Type B pancreatic cell (in vitro differentiated cells): ENCODE data around the gene LAMB4. TPM values are rescaled to one million over a fixed set of nuclear protein-coding genes. Genes with fewer than 3 reads are reported as not detected.

Experiments used
- DNase-seq: peaks from one replicate; pipeline ENCODE4 v3.0.0; 2021; ENCODE audit warnings: mixed read lengths; ENCODE audit not compliant: unreplicated experiment; ENCODE audit errors: extremely low spot score
- H3K27ac Mint-ChIP-seq: 2 replicates; pipeline ENCODE4 v1.8.0; 2021; ENCODE audit warnings: mild to moderate bottlenecking, mixed read lengths
- H3K27me3 Mint-ChIP-seq: 2 replicates; pipeline ENCODE4 v1.8.0; 2021; ENCODE audit warnings: mixed read lengths
- H3K36me3 Mint-ChIP-seq: 2 replicates; pipeline ENCODE4 v1.8.0; 2021; ENCODE audit warnings: mixed read lengths
- H3K4me1 Mint-ChIP-seq: one replicate; pipeline ENCODE4 v1.8.0; 2021; ENCODE audit warnings: mixed read lengths; ENCODE audit not compliant: unreplicated experiment
- H3K4me3 Mint-ChIP-seq: 2 replicates; pipeline ENCODE4 v1.8.0; 2021; ENCODE audit warnings: mild to moderate bottlenecking, mixed read lengths
- H3K9me3 Mint-ChIP-seq: 2 replicates; pipeline ENCODE4 v1.8.0; 2021; ENCODE audit warnings: mixed read lengths
- total RNA-seq: library from RNA; stranded (reverse); gene quantifications from 2 replicates; pipeline ENCODE4 v1.2.1, GENCODE V29; 2021; ENCODE audit warnings: low replicate concordance
- TF ChIP-seq, protein P1 (sequence below): fragments of 200-600 bp; sonication (generic); conservative IDR thresholded peaks from 2 replicates; pipeline ENCODE4 v1.5.0; 2021; ENCODE audit warnings: antibody characterized with exemption, mild to moderate bottlenecking

The LAMB4 gene
- total RNA-seq, 1 donor from 2014 or later, result 1.3 TPM

DNA sequence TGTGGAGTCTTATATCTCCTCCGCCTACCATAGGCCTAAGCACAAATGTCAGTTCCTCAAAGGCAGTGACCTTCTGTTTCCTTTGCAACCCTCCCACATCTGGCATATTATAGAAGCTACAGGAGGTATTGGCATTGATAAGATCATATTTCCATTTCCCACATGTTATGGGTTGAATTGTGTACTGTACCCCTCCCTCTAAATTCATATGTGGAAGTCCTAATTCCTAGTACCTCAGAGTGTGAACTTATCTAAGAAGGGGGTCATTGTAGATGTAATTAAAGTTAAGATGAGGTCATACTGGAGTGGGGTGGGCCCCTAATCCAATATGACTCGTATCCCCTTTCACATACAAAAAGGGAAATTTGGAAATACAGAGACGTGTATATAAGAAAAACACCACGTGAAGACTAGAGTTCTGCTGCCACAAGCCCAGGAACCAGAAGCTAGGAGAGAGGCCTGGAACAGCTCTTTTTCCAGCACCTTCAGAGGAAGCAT lies 6.1 kb upstream of the LAMB4 start:
- Mint-ChIP-seq H3K27ac (no peak overlapping the region), H3K36me3 (no peaks in the 10 kb centered on the region), H3K27me3 (peaks cover 12% of the 10 kb centered on the region), H3K4me3 (no peak overlapping the region), H3K9me3 (no peaks in the 10 kb centered on the region), H3K4me1 (no peaks in the 10 kb centered on the region)
- TF ChIP-seq, protein P1, sequence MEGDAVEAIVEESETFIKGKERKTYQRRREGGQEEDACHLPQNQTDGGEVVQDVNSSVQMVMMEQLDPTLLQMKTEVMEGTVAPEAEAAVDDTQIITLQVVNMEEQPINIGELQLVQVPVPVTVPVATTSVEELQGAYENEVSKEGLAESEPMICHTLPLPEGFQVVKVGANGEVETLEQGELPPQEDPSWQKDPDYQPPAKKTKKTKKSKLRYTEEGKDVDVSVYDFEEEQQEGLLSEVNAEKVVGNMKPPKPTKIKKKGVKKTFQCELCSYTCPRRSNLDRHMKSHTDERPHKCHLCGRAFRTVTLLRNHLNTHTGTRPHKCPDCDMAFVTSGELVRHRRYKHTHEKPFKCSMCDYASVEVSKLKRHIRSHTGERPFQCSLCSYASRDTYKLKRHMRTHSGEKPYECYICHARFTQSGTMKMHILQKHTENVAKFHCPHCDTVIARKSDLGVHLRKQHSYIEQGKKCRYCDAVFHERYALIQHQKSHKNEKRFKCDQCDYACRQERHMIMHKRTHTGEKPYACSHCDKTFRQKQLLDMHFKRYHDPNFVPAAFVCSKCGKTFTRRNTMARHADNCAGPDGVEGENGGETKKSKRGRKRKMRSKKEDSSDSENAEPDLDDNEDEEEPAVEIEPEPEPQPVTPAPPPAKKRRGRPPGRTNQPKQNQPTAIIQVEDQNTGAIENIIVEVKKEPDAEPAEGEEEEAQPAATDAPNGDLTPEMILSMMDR, result no peak
- DNase-seq, result no peak

DNA sequence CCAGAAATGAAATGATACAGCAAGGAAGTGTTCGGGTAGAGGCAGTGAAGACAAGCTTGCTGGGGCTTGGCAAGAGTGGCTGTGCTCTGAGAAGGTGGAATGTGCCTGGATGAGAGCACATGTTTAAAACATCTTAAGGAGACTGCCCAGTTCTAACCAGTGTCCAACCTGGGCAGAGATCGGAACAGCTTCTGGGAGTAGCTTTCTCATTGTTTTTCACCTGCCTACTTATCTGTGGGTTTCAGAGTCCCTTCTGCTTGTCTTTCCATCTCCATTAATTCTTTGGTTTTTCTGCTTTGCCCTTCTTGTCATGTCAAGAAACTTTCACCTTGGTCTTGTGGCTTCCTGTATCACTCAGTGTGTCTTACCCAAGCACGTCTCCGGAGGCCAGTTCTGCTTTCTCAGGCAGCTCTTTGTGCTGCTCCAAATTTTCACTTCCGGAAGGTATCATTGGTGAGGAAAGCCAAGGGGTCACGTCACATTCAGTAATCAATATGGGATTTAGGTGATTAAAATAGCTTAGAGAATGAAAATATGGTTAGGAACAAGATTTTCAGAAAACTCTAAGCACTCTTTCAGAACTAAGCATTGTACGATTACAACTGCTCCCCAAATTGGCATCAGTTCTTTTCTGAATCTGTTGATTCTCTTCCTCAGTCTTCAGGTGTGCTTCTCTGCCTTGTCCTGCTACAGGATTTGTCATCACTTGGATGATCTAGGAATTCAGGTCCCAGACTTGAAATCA lies 5.5 kb upstream of the LAMB4 start:
- H3K4me1 Mint-ChIP-seq, result no peaks in the 10 kb centered on the region
- no peak for DNase-seq
- H3K27ac Mint-ChIP-seq, result no peak overlapping the region
- peaks cover 12% of the 10 kb centered on the region for H3K27me3 Mint-ChIP-seq
- no peaks in the 10 kb centered on the region for H3K9me3 Mint-ChIP-seq
- H3K4me3 Mint-ChIP-seq, result no peak overlapping the region
- H3K36me3 Mint-ChIP-seq, result no peaks in the 10 kb centered on the region
- TF ChIP-seq, protein P1, result no peak

DNA sequence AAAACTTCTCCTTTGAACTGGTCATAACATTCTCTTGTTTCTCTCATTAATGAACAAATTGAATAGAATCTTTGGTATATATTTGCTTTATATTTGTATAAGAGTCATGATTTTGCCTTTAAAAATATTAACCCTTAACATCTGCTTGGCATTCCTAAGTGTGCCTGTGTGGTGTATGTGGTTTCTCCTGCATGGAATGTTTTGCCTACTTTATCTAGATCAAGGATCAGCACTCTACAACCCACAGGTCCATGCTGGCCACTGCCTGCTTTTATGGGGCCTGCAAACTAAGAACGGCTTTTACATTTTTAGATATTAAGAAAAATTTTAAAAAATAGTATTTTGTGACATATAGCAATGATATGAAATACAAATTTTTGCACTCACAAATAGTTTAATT lies 4.3 kb upstream of the LAMB4 start:
- Mint-ChIP-seq H3K27ac (no peak overlapping the region), H3K4me3 (no peak overlapping the region), H3K9me3 (no peaks in the 10 kb centered on the region), H3K27me3 (peaks cover 7% of the 10 kb centered on the region), H3K36me3 (no peaks in the 10 kb centered on the region), H3K4me1 (peaks cover 4% of the 10 kb centered on the region)
- TF ChIP-seq, protein P1, result no peak
- DNase-seq, result no peak

- H3K27ac Mint-ChIP-seq, result no peak overlapping the region
Observed at GRCh38 chr7:108132551-108133265, 2.5 kb upstream of the LAMB4 start.

DNA sequence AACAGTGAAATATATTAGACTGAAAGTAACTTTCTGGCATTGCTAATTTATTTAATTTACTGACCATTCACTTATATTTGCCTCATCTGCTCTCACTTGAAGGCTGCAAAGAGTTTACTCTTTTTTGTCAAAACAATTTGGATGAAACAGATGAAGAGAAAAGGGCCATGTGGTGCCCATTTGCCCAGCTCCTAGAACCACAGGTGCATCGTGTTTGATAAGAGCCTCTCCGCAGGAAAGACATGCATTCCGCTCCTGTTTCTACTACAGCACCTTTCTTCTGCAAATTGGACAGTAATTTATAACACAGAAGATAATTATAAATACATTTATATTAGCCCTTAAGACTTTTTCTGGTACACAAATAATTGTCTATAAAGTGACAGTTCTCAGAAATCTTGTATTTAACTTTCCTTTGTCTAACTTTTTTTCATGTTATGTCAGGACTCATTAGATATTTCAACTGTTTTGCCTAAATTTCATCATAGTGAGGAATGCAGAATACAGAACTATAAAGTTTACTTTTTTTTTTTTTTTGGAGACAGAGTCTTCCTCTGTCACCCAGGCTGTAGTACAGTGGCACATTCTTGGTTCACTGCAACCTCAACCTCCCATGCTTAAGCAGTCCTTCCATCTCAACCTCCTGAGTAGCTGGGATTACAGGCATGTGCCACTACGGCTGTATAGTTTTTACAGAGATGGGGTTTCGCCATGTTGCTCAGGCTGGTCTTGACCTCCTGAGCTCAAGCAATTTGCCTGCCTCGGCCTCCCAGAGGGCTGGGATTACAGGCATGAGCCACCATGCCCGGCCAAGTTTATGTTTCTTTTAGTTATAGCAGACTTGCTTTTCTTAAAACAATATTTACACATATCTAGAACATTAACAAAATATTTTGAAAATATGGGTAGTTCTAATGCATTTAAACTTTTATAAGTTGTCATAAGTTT lies 869 bp downstream of the LAMB4 start:
- Mint-ChIP-seq H3K4me1 (peaks cover 10% of the 10 kb centered on the region), H3K27ac (no peak overlapping the region), H3K36me3 (no peaks in the 10 kb centered on the region), H3K9me3 (no peaks in the 10 kb centered on the region), H3K4me3 (no peak overlapping the region), H3K27me3 (peaks cover 4% of the 10 kb centered on the region)
- DNase-seq, result no peak
- TF ChIP-seq, protein P1, result no peak

More at GRCh38 chr7:108132551-108133265, 2.5 kb upstream of the LAMB4 start:
- Mint-ChIP-seq H3K4me3 (no peak overlapping the region), H3K27me3 (peaks cover 4% of the 10 kb centered on the region), H3K36me3 (no peaks in the 10 kb centered on the region), H3K4me1 (peaks cover 4% of the 10 kb centered on the region), H3K9me3 (no peaks in the 10 kb centered on the region)
- TF ChIP-seq, protein P1, result no peak
- DNase-seq, result no peak
